Lower lobe of right lung (tissue), 2 donors: ENCODE results near the gene TCF7L2. TPM values are rescaled to one million over a fixed set of nuclear protein-coding genes. Genes with fewer than 3 reads are reported as not detected.
A peak's percentile ranks its signal among the peaks of the same experiment; 100 is the strongest.

Source experiments
- ATAC-seq, 2 donors: fragments of 200-7000 bp; cut with Tn5 transposase; one replicate each; pipeline ENCODE4 v1.9.1; 2020 to 2022; ENCODE audit warnings: mild to moderate bottlenecking in 2 of 2, moderate library complexity in 2 of 2
- DNase-seq: peaks from one replicate; pipeline ENCODE4 v3.0.0-alpha.2; 2020
- H3K27ac ChIP-seq: fragments of 200-600 bp; one replicate; pipeline ENCODE4 v1.8.0; 2022
- H3K27me3 ChIP-seq: fragments of 200-600 bp; one replicate; pipeline ENCODE4 v1.8.0; 2022; ENCODE audit warnings: low read depth
- H3K36me3 ChIP-seq: fragments of 200-600 bp; one replicate; pipeline ENCODE4 v1.8.0; 2022; ENCODE audit warnings: mild to moderate bottlenecking
- H3K4me1 ChIP-seq: fragments of 200-600 bp; one replicate; pipeline ENCODE4 v1.8.0; 2022
- H3K4me3 ChIP-seq: fragments of 200-600 bp; one replicate; pipeline ENCODE4 v1.8.0; 2022; ENCODE audit warnings: mild to moderate bottlenecking
- H3K9me3 ChIP-seq: fragments of 200-600 bp; one replicate; pipeline ENCODE4 v1.8.0; 2022
- CTCF ChIP-seq: fragments of 200-600 bp; IDR thresholded peaks from one replicate; pipeline ENCODE4 v1.8.0; 2022; ENCODE audit warnings: antibody characterized with exemption, mild to moderate bottlenecking
- intact Hi-C: fragments of 100-400 bp; cut with DNase I; formaldehyde crosslinking; loops from one replicate; pipeline ENCODE4 v1.11.0; 2022
- total RNA-seq: library from RNA; stranded (reverse); fragmentation: NEBNext Ultra II Directional; extraction: Animal tissue kit (Norgen Biotek cat#: 25700); gene quantifications from one replicate; pipeline ENCODE4 v1.2.1, GENCODE V29; 2021
- donor health status: DM: no; HTN: yes; CAD: no; lungs with severe emphysema.

The TCF7L2 gene
- total RNA-seq, 1 donor from 2014 or later = 71.2 TPM

DNA sequence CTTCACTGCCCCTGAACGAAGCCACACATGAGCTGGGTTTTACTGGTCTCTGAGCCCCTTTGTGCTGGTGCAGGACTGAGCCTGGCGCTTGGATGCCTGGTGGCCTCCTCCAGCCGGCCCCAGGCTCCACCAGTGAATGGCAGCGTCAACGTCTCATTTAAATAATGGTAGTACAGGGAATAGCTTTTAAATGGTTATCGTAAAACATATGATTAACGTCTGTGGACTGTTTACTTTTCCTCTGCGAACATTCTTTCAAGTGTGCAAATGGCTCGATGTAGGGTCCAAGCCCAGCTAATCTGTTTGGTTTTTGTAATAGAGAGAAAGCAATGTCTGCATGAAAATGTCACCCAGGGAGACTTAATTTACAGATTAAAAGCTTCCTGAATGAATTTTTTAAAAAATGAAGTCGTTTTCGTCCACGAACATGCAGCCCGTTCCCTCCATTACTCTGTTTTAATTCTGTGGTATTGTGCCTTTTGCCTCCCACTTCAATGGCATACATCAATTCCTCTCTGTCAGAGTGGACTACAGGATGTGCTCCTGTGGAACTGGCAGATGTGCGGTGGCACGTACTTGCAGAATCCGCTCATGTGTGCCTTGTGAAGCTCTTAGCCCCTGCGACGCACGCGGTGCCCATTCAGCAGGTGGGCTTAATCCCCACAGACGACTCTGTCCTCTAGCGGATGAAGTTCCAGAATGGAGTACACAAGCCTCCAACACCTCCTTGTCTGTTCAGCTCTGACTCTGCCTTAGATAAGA, 192.7 kb downstream of the TCF7L2 start:
- TF ChIP-seq CTCF = no peak
- peaks cover 7% of the 10 kb centered on the region for H3K4me1 ChIP-seq
- no peak for ATAC-seq
- no peak for DNase-seq
- H3K9me3 ChIP-seq = no peaks in the 10 kb centered on the region
- H3K4me3 ChIP-seq = no peak overlapping the region
- peaks cover 64% of the 10 kb centered on the region for H3K36me3 ChIP-seq
- intact Hi-C loops = no loop called here
- no peak overlapping the region for H3K27ac ChIP-seq
- no peaks in the 10 kb centered on the region for H3K27me3 ChIP-seq

- no peak for ATAC-seq
- no peak for TF ChIP-seq CTCF
- H3K36me3 ChIP-seq = peaks cover 80% of the 10 kb centered on the region
Observed at GRCh38 chr10:113144576-113144975, 194.5 kb downstream of the TCF7L2 start.

GRCh38 chr10:113148071-113148825, 198.2 kb downstream of the TCF7L2 start:
- H3K9me3 ChIP-seq = no peaks in the 10 kb centered on the region
- peaks cover 94% of the 10 kb centered on the region for H3K36me3 ChIP-seq
- no peak for DNase-seq
- no peaks in the 10 kb centered on the region for H3K27me3 ChIP-seq
- no peaks in the 10 kb centered on the region for H3K4me1 ChIP-seq
- no peak overlapping the region for H3K4me3 ChIP-seq
- ATAC-seq = no peak
- TF ChIP-seq CTCF = no peak
- intact Hi-C loops = no loop called here
- no peak overlapping the region for H3K27ac ChIP-seq

More at GRCh38 chr10:113144576-113144975, 194.5 kb downstream of the TCF7L2 start:
- peaks cover under 1% of the 10 kb centered on the region for H3K4me1 ChIP-seq
- H3K27ac ChIP-seq = no peak overlapping the region
- no peak for DNase-seq
- no peaks in the 10 kb centered on the region for H3K27me3 ChIP-seq
- intact Hi-C loops = no loop called here
- H3K4me3 ChIP-seq = no peak overlapping the region
- H3K9me3 ChIP-seq = no peaks in the 10 kb centered on the region

DNA sequence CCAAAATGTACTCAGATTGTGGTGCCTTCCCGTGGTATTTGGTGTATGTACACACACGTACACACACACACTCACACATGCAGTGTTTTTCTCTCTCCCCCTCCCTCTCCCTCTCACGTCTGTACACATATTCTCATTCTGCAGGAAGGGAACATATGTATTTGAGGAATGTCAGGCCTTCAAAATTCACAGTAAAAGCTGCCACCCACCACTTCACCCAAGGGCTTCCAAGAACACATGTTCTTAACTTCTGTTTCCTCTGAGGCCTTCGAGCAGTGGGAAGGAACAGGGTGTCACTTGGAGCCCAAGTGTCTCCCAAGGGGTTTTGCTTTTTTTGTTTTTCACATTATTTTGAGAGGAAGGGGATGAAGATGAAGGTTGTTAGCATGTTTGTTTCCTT, 198.9 kb downstream of the TCF7L2 start:
- no peak for TF ChIP-seq CTCF
- no peaks in the 10 kb centered on the region for H3K9me3 ChIP-seq
- H3K4me3 ChIP-seq = no peak overlapping the region
- intact Hi-C loops = no loop called here
- H3K4me1 ChIP-seq = no peaks in the 10 kb centered on the region
- H3K36me3 ChIP-seq = peaks cover 95% of the 10 kb centered on the region
- H3K27ac ChIP-seq = no peak overlapping the region
- ATAC-seq (peak in 1 of 2 donors; percentile 42), DNase-seq (no peak)
- no peaks in the 10 kb centered on the region for H3K27me3 ChIP-seq

- ATAC-seq (no peak), DNase-seq (no peak)
- Histone ChIP-seq H3K4me1 (no peaks in the 10 kb centered on the region), H3K4me3 (no peak overlapping the region), H3K36me3 (peaks cover 97% of the 10 kb centered on the region), H3K27ac (no peak overlapping the region), H3K9me3 (no peaks in the 10 kb centered on the region), H3K27me3 (no peaks in the 10 kb centered on the region)
- intact Hi-C loops = no loop called here
- no peak for TF ChIP-seq CTCF
Observed at GRCh38 chr10:113149626-113150025, 199.6 kb downstream of the TCF7L2 start.
